NCI-H2227 (cell line): ENCODE results near the gene ACTN4.
"Not testable (repeated sequence)": the region's sequence is repeated elsewhere in the genome, so short reads cannot be mapped to it uniquely, and the experiment has no call there.

Experiments
- DNase-seq: peaks from one replicate; lab custom pipeline; 2025; ENCODE audit not compliant: unreplicated experiment; lab: John Stamatoyannopoulos, UW

ACTN4 gene

DNA sequence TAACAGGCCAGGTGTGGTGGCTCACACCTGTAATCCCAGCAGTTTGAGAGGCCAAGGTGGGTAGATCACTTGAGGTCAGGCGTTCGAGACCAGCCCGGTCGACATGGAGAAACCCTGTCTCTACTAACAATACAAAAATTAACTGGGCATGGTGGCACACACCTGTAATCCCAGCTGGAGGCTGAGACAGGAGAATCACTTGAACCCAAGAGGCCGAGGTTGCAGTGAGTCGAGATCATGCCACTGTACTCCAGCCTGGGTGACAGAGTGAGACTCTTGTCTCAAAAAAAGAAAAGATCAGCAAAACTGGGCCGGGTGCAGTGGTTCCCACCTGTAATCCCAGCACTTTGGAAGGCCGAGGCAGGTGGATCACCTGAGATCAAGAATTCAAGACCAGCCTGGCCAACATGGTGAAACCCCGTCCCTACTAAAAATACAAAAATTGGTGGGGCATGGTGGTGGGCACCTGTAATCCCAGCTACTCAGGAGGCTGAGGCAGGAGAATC, 114.5 kb downstream of the ACTN4 start:
- DNase-seq = not testable (repeated sequence)

- DNase-seq = no peak
Observed at GRCh38 chr19:38763795-38764220, 116.4 kb downstream of the ACTN4 start.

- DNase-seq = no peak
Observed at GRCh38 chr19:38765214-38765613, 117.8 kb downstream of the ACTN4 start.

GRCh38 chr19:38766276-38767047, 119.0 kb downstream of the ACTN4 start:
- no peak for DNase-seq

DNA sequence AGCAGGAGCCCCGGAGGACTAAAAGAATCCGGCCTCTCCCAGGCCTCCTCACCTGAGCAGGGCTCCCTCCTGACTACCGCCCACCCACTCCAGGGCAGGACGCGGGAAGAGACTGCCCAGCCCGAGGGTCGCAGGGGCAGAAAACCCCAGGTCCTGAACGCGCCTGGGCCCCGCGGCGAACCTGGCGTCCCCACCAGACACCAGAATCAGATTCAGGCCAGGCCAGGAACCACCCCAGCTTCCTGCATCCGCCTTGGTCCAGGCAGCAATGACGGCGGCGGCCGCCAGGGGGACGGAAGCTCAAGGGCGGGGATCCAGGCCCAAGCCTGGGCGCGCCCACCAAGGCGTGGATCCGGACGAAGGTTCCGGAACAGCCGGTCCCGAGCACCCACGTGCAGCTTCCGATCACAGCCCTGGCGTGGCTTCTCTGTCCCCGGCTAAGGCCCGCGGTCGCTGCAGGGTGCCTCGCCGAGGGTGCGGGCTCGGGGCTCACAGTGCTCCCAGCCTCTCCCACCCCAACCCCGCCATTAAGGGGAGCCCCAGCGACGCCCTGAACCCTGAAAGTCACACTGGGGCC, 122.3 kb downstream of the ACTN4 start:
- peak; percentile 78 for DNase-seq

DNA sequence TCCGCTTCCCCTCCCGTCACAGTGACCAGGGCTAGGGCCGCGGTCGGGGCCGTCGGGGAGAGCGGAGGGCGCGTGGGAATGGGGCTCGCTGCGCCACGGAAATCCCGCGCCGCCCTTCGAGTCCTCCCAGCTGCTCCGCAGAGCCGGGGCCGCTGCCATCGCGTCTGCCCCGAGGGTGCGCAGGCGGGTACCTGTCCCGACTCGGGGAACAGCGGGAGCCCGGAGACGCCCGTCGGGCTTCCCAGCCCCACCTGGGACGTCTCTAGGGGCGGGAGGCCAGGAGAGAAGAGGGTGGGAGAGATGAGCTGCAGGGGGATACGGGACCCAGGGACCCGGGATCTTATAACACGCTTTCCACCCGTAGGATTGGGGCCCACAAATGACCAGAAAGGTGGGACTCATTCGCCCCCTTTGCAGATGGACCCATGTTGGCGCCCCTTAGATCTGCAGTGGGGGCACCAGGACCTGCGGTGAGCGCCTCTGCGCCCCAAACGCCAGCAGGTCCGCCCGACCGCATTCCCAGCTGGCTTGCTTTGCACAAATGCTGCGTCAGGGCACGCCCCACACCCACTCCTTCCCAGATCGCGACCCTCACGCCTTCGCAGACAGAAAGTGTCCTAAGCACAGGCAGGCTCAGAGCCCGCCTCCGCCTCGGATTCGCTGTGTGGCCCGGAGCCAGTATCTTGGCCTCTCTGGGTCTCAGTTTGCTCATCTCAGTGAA, 122.9 kb downstream of the ACTN4 start:
- DNase-seq = not testable (repeated sequence)

- DNase-seq = not testable (repeated sequence)
Observed at GRCh38 chr19:38770949-38771275, 123.5 kb downstream of the ACTN4 start.

- DNase-seq = not testable (repeated sequence)
Observed at GRCh38 chr19:38771569-38771968, 124.1 kb downstream of the ACTN4 start.

GRCh38 chr19:38773469-38774177, 126.2 kb downstream of the ACTN4 start, which contains the start of gene LGALS7:
Gene LGALS7 (minus strand): TSS chr19:38773517. CDS start chr19:38773492, 25 bp downstream.
- DNase-seq = no peak

- DNase-seq = no peak
Observed at GRCh38 chr19:38774181-38774950, 126.9 kb downstream of the ACTN4 start.

- DNase-seq = no peak
Observed at GRCh38 chr19:38778733-38779132, 131.3 kb downstream of the ACTN4 start.

GRCh38 chr19:38780443-38780842, 133.0 kb downstream of the ACTN4 start:
- no peak for DNase-seq

DNA sequence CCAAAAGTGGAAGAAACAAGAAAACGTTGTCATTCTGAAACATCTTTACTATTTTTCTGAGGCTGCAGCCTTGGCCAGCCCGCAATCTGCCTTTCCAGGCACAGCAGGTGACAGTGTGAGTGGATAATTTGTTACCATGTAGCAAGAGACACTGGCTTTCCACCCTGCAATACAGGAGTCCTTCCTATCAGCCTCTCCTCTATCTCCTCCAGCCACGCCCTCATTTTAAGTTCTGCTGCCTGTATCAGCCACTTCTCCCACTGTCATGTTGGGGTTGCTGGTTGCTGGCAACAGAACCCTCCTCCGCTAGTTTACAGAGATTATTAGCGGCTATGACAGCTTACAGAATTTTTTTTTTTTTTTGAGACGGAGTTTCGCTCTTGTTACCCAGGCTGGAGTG, 133.6 kb downstream of the ACTN4 start:
- DNase-seq = peak; percentile 96
